Loucy (cell line): ENCODE measurements around the gene FAM83F.

ENCODE experiments used
- EZH2phosphoT487 ChIP-seq: fragments of 200-600 bp; IDR thresholded peaks from 2 replicates; pipeline ENCODE4 v1.6.1; 2018; ENCODE audit warnings: antibody characterized with exemption, mild to moderate bottlenecking, moderate library complexity, borderline replicate concordance
- TF ChIP-seq, protein P1 (sequence below): fragments of 200-600 bp; sonication (generic); conservative IDR thresholded peaks from 2 replicates; pipeline ENCODE4 v1.5.1; 2014; ENCODE audit warnings: mild to moderate bottlenecking, antibody characterized with exemption, low read length

DNA sequence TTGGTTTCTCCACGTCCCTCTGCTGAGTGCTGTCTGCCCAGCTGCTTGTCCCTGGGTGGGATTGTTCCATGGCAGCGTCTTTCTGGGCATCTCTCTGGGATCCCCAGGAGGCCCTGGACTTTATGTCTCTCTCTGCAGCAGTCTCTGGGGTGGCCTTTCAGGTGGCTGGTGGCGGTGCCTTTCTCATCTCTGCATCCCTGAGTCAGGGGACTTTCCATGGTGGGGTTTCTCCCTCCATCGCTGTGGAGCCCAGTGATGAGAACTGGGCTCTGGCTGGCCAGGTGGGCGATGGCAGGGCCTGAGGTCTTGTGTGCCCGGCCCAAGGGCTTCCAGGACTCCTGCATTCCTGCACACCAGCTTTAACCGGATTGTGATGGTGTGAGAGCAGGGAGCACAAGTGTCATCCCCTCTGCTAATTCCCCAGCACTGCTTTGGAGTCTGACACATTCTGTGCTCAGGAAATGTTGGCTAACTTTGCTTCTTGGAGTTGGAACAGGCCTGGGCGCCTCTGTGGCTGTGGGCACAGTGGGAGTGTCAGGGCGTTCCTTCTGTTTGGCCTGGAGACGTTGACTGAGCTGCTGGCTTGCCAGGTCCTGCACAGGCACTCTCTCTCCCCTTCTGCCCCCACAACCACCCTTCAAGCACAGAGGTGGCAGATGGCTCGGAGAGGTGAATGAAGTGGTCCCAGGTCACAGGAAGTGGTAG, 27.9 kb downstream of the FAM83F start:
- TF ChIP-seq, protein P1, sequence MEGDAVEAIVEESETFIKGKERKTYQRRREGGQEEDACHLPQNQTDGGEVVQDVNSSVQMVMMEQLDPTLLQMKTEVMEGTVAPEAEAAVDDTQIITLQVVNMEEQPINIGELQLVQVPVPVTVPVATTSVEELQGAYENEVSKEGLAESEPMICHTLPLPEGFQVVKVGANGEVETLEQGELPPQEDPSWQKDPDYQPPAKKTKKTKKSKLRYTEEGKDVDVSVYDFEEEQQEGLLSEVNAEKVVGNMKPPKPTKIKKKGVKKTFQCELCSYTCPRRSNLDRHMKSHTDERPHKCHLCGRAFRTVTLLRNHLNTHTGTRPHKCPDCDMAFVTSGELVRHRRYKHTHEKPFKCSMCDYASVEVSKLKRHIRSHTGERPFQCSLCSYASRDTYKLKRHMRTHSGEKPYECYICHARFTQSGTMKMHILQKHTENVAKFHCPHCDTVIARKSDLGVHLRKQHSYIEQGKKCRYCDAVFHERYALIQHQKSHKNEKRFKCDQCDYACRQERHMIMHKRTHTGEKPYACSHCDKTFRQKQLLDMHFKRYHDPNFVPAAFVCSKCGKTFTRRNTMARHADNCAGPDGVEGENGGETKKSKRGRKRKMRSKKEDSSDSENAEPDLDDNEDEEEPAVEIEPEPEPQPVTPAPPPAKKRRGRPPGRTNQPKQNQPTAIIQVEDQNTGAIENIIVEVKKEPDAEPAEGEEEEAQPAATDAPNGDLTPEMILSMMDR = no peak
- TF ChIP-seq EZH2phosphoT487 = no peak
